GM12878 (cell line): ENCODE data around the gene GZMM. TPM values are rescaled to one million over a fixed set of nuclear protein-coding genes. Genes with fewer than 3 reads are reported as not detected.

Source experiments
- ATF3 ChIP-seq: IDR thresholded peaks from 2 replicates; pipeline ENCODE4 v1.6.1; 2011; ENCODE audit warnings: low read depth, mild to moderate bottlenecking, low read length, moderate library complexity, borderline replicate concordance; ENCODE audit errors: extremely low read depth
- CBX5 ChIP-seq: sonication (generic); IDR thresholded peaks from 2 replicates; pipeline ENCODE4 v1.6.1; 2016; ENCODE audit warnings: low read depth, moderate library complexity, mild to moderate bottlenecking, inconsistent platforms
- IRF4 ChIP-seq: IDR thresholded peaks from 2 replicates; pipeline ENCODE4 v1.6.1; 2011; ENCODE audit warnings: low read depth, low read length
- KDM1A ChIP-seq: fragments of 200-600 bp; sonication (generic); IDR thresholded peaks from 2 replicates; pipeline ENCODE4 v1.6.1; 2016; ENCODE audit warnings: borderline replicate concordance
- NR2F1 ChIP-seq: fragments of 450-650 bp; conservative IDR thresholded peaks from 2 replicates; pipeline ENCODE4 v1.6.1; 2017; ENCODE audit warnings: mild to moderate bottlenecking
- PAX5 ChIP-seq: IDR thresholded peaks from 2 replicates; pipeline ENCODE4 v1.6.1; 2011; ENCODE audit warnings: low read depth, low read length, borderline replicate concordance
- RB1 ChIP-seq: fragments of 450-650 bp; formaldehyde crosslinking; IDR thresholded peaks from 2 replicates; pipeline ENCODE4 v1.6.1; 2017; ENCODE audit warnings: mild to moderate bottlenecking, borderline replicate concordance
- SIX5 ChIP-seq: IDR thresholded peaks from 2 replicates; pipeline ENCODE4 v1.6.1; 2011; ENCODE audit warnings: mild to moderate bottlenecking, low read depth, low read length, moderate library complexity; ENCODE audit not compliant: severe bottlenecking
- SKIL ChIP-seq: fragments of 450-650 bp; IDR thresholded peaks from 2 replicates; pipeline ENCODE4 v1.6.1; 2017; ENCODE audit warnings: mild to moderate bottlenecking, low read depth, inconsistent platforms; ENCODE audit not compliant: poor library complexity, severe bottlenecking
- TCF12 ChIP-seq: IDR thresholded peaks from 2 replicates; pipeline ENCODE4 v1.6.1; 2011; ENCODE audit warnings: low read depth, mild to moderate bottlenecking, low read length
- TCF3 ChIP-seq: IDR thresholded peaks from 2 replicates; pipeline ENCODE4 v1.6.1; 2012; ENCODE audit warnings: low read depth, mild to moderate bottlenecking, low read length, borderline replicate concordance; ENCODE audit not compliant: insufficient read depth
- ZNF622 ChIP-seq: fragments of 450-650 bp; IDR thresholded peaks from 2 replicates; pipeline ENCODE4 v1.6.1; 2017; ENCODE audit warnings: mild to moderate bottlenecking, inconsistent platforms
- polyA plus RNA-seq, 11 experiments: library from polyadenylated mRNA; depleted of rRNA in 4 of 11; unstranded in 6 of 11; stranded (reverse) in 5 of 11; fragments of >200 nt; fragmentation: Nextera tagmentation in 4 of 11; fragmentation: Illumina TruSeq in 1 of 11; extraction: Ambion mirVana in 4 of 11; extraction: Trizol in 1 of 11; gene quantifications; 1 replicate in 1 of 11; 2 replicates in 10 of 11; pipeline versions ENCODE4 v1.2.1 to v1.2.3, GENCODE V29; 2011 to 2016; ENCODE audit warnings: inconsistent platforms in 2 of 11, missing spikeins in 2 of 11, low read depth in 1 of 11
- total RNA-seq, 4 experiments: library from RNA; depleted of rRNA in 3 of 4; stranded (reverse); fragments of >200 nt in 3 of 4; fragmentation: Illumina TruSeq in 1 of 4; extraction: Trizol in 1 of 4; gene quantifications; 2 replicates each; pipeline versions ENCODE4 v1.2.1 to v1.2.3, GENCODE V29; 2013 to 2021

GZMM gene
- total and polyA plus RNA-seq, 10 of the 15 experiments (the other 5 are each of a cell fraction or from before 2014, with no cell fraction given), result 0.09 to 0.48 (median 0.23) TPM; not detected in 7

- TF ChIP-seq ATF3 (no peak), RB1 (no peak), TCF3 (no peak), KDM1A (no peak), TCF12 (no peak), ZNF622 (no peak), SKIL (no peak), SIX5 (no peak), CBX5 (no peak), NR2F1 (no peak), PAX5 (no peak), IRF4 (no peak)
These were observed 5.0 kb upstream of the GZMM start (continued) for GRCh38 chr19:538641-539428.
